GM12878 (cell line): ENCODE measurements around the gene TBC1D22B. TPM values are rescaled to one million over a fixed set of nuclear protein-coding genes. Genes with fewer than 3 reads are reported as not detected.

Experiments used
- ATAC-seq: fragments of 200-7000 bp; cut with Tn5 transposase; 3 replicates; pipeline ENCODE4 v1.9.1; 2020; ENCODE audit warnings: mild to moderate bottlenecking, moderate library complexity
- BruUV-seq: library from RNA; stranded (reverse); fragments of 400-500 nt; replicated peaks from 2 replicates; lab custom pipeline; 2021; lab: Mats Ljungman, UMichigan
- CTCF ChIA-PET: fragments of 300-600 bp; sonication (Branson Sonifier 250); formaldehyde crosslinking; extraction: SDS; loops from one replicate; lab custom pipeline; 2021; ENCODE audit warnings: inconsistent platforms; lab: Yijun Ruan, JAX
- POLR2A ChIA-PET: fragments of 350-600 bp; formaldehyde crosslinking; extraction: SDS; loops from one replicate; lab custom pipeline; 2021; ENCODE audit warnings: inconsistent platforms; lab: Charles Lee
- RAD21 ChIA-PET: fragments of 300-600 bp; sonication (Branson Sonifier 250); formaldehyde crosslinking; loops from one replicate; lab custom pipeline; 2023; ENCODE audit warnings: antibody characterized with exemption; ENCODE audit not compliant: unreplicated experiment; lab: Charles Lee
- SMC1A ChIA-PET: fragments of 300-600 bp; sonication (Branson Sonifier 250); formaldehyde crosslinking; loops from one replicate; lab custom pipeline; 2023; ENCODE audit not compliant: unreplicated experiment, uncharacterized antibody; lab: Charles Lee
- DNase-seq: peaks from one replicate; pipeline ENCODE4 v3.0.0-alpha.2; 2011; ENCODE audit warnings: low read depth, low spot score
- FAIRE-seq: peaks from 3 replicates; lab custom pipeline; 2011; peaks lifted over from hg19 to GRCh38; lab: Jason Lieb, UNC
- H2AFZ ChIP-seq: 2 replicates; pipeline ENCODE4 v1.6.0; 2011; ENCODE audit warnings: low read depth, low read length, control low read depth; ENCODE audit not compliant: control insufficient read depth
- H3K27ac ChIP-seq: 2 replicates; pipeline ENCODE4 v1.5.1; 2011; ENCODE audit warnings: control low read depth; ENCODE audit not compliant: control insufficient read depth, insufficient read depth
- H3K27me3 ChIP-seq, 2 experiments: replicated peaks in 1 of 2; 2 replicates each; pipeline versions ENCODE4 v1.6.0 to v1.6.1; 2011; ENCODE audit warnings: low read length in 1 of 2; ENCODE audit not compliant: control insufficient read depth in 2 of 2, insufficient read depth in 2 of 2
- H3K36me3 ChIP-seq, 2 experiments: 2 replicates each; pipeline ENCODE4 v1.5.1; 2011; ENCODE audit warnings: low read length in 1 of 2; ENCODE audit not compliant: control insufficient read depth in 2 of 2, insufficient read depth in 2 of 2
- H3K4me1 ChIP-seq: 2 replicates; pipeline ENCODE4 v1.6.1; 2011; ENCODE audit warnings: mild to moderate bottlenecking, low read length, moderate library complexity, mixed read lengths; ENCODE audit not compliant: control insufficient read depth, insufficient read depth
- H3K4me2 ChIP-seq: 2 replicates; pipeline ENCODE4 v1.6.0; 2011; ENCODE audit warnings: control low read depth; ENCODE audit not compliant: control insufficient read depth, insufficient read depth
- H3K4me3 ChIP-seq: fragments of 200-600 bp; sonication (generic); 2 replicates; pipeline ENCODE4 v1.5.1; 2016
- H3K79me2 ChIP-seq: 2 replicates; pipeline ENCODE4 v1.6.0; 2011; ENCODE audit warnings: low read length; ENCODE audit not compliant: control insufficient read depth, insufficient read depth
- H3K9ac ChIP-seq: 2 replicates; pipeline ENCODE4 v1.8.0; 2011; ENCODE audit warnings: low read length, control low read depth, mixed read lengths; ENCODE audit not compliant: control insufficient read depth, insufficient read depth
- H3K9me3 ChIP-seq: replicated peaks from 3 replicates; pipeline ENCODE4 v1.5.1; 2011; ENCODE audit warnings: mild to moderate bottlenecking, low read length; ENCODE audit not compliant: control insufficient read depth, insufficient read depth
- H4K20me1 ChIP-seq: 2 replicates; pipeline ENCODE4 v1.6.0; 2011; ENCODE audit not compliant: control insufficient read depth, insufficient read depth
- ATF2 ChIP-seq: IDR thresholded peaks from 2 replicates; pipeline ENCODE4 v1.6.1; 2012; ENCODE audit warnings: low read length, inconsistent platforms
- FOXK2 ChIP-seq: fragments of 450-650 bp; IDR thresholded peaks from 2 replicates; pipeline ENCODE4 v1.6.1; 2017; ENCODE audit warnings: mild to moderate bottlenecking, moderate library complexity
- IKZF1 ChIP-seq: fragments of 450-650 bp; conservative IDR thresholded peaks from 2 replicates; pipeline ENCODE4 v1.6.1; 2017; ENCODE audit warnings: antibody characterized with exemption, mild to moderate bottlenecking
- MLLT1 ChIP-seq: fragments of 450-650 bp; IDR thresholded peaks from 2 replicates; pipeline ENCODE4 v1.6.1; 2016; ENCODE audit warnings: mild to moderate bottlenecking
- NFXL1 ChIP-seq: fragments of 450-650 bp; IDR thresholded peaks from 2 replicates; pipeline ENCODE4 v1.6.1; 2017; ENCODE audit warnings: antibody characterized with exemption, mild to moderate bottlenecking, borderline replicate concordance
- NFYB ChIP-seq: IDR thresholded peaks from 2 replicates; pipeline ENCODE4 v1.6.1; 2011; ENCODE audit warnings: low read depth, mild to moderate bottlenecking, low read length, improper control_type of control experiment, moderate library complexity; ENCODE audit not compliant: insufficient read depth
- POLR2A ChIP-seq: IDR thresholded peaks from 2 replicates; pipeline ENCODE4 v1.6.1; 2011; ENCODE audit warnings: low read depth, mild to moderate bottlenecking, low read length
- RCOR1 ChIP-seq: conservative IDR thresholded peaks from 2 replicates; pipeline ENCODE4 v1.6.1; 2012; ENCODE audit warnings: low read depth, low read length, improper control_type of control experiment
- SMC3 ChIP-seq: IDR thresholded peaks from 2 replicates; pipeline ENCODE4 v1.6.1; 2011; ENCODE audit warnings: low read length, improper control_type of control experiment, borderline replicate concordance
- STAT1 ChIP-seq: fragments of 450-650 bp; conservative IDR thresholded peaks from 2 replicates; pipeline ENCODE4 v1.6.1; 2014; ENCODE audit warnings: antibody characterized with exemption, mild to moderate bottlenecking
- SUZ12 ChIP-seq: fragments of 200-600 bp; sonication (generic); IDR thresholded peaks from one replicate; pipeline ENCODE4 v1.6.1; 2018; ENCODE audit warnings: antibody characterized with exemption, mild to moderate bottlenecking; ENCODE audit not compliant: unreplicated experiment
- TAF1 ChIP-seq: IDR thresholded peaks from 2 replicates; pipeline ENCODE4 v1.6.1; 2011; ENCODE audit warnings: mild to moderate bottlenecking, low read depth, low read length, borderline replicate concordance
- WGBS: methylation state at CpG from one replicate; pipeline ENCODE4 v1.1.6; 2016; ENCODE audit warnings: low lambda C conversion rate; ENCODE audit not compliant: insufficient replicate concordance, insufficient coverage; ENCODE audit errors: missing lambda C conversion rate; 5-methylcytosine and 5-hydroxymethylcytosine counted together
- in situ Hi-C: fragments of 300-500 bp; cut with MboI; formaldehyde crosslinking; loops from 9 replicates; pipeline ENCODE4 v1.14.3; 2018; ENCODE audit warnings: mixed read lengths
- intact Hi-C: fragments of 100-400 bp; cut with micrococcal nuclease; formaldehyde crosslinking; loops from one replicate; pipeline ENCODE4 v1.14.2; 2022; ENCODE audit not compliant: unreplicated experiment
- polyA plus RNA-seq, 11 experiments: library from polyadenylated mRNA; depleted of rRNA in 4 of 11; unstranded in 6 of 11; stranded (reverse) in 5 of 11; fragments of >200 nt; fragmentation: Nextera tagmentation in 4 of 11; fragmentation: Illumina TruSeq in 1 of 11; extraction: Ambion mirVana in 4 of 11; extraction: Trizol in 1 of 11; gene quantifications; 1 replicate in 1 of 11; 2 replicates in 10 of 11; pipeline versions ENCODE4 v1.2.1 to v1.2.3, GENCODE V29; 2011 to 2016; ENCODE audit warnings: inconsistent platforms in 2 of 11, missing spikeins in 2 of 11, low read depth in 1 of 11
- total RNA-seq, 4 experiments: library from RNA; depleted of rRNA in 3 of 4; stranded (reverse); fragments of >200 nt in 3 of 4; fragmentation: Illumina TruSeq in 1 of 4; extraction: Trizol in 1 of 4; gene quantifications; 2 replicates each; pipeline versions ENCODE4 v1.2.1 to v1.2.3, GENCODE V29; 2013 to 2021

Gene TBC1D22B
- total and polyA plus RNA-seq, 10 of the 15 experiments (the other 5 are each of a cell fraction or from before 2014, with no cell fraction given): 3.4 to 18.7 (median 14.1) TPM

- ChIA-PET SMC1A (interaction anchor here (0.9 to 1.8 kb wide), 5 partner anchors 8 to 61 kb away, joined by 3 to 5 read pairs (median 4); no protein-coding TSS in a partner anchor), POLR2A (interaction anchor here (0.6 kb wide), 1 partner anchor 1781 kb away, joined by 4 read pairs; no protein-coding TSS in a partner anchor)
- intact Hi-C loops: no loop called here
- BruUV-seq: no TSS peak
- H3K27ac ChIP-seq: no peak overlapping the region
- H4K20me1 ChIP-seq: no peaks in the 10 kb centered on the region
- H2AFZ ChIP-seq: no peak overlapping the region
- ATAC-seq: no peak
- no peak overlapping the region for H3K4me2 ChIP-seq
- H3K9me3 ChIP-seq: no peaks in the 10 kb centered on the region
- TF ChIP-seq SUZ12 (no peak), SMC3 (no peak)
- TF ChIP-seq, all 136 proteins: peak for 0
- H3K79me2 ChIP-seq: no peaks in the 10 kb centered on the region
- ChIA-PET RAD21 (interaction anchor here (0.5 to 1.0 kb wide), 4 partner anchors 11 to 292 kb away, joined by 3 to 4 read pairs (median 3); no protein-coding TSS in a partner anchor), CTCF (interaction anchor here (0.8 to 8.6 kb wide), 5 partner anchors 10 to 100 kb away, joined by 3 to 61 read pairs (median 5); no protein-coding TSS in a partner anchor)
- peaks cover 5% of the 10 kb centered on the region for H3K4me1 ChIP-seq
- no peak overlapping the region for H3K9ac ChIP-seq
- no peak for FAIRE-seq
- WGBS: 67% methylated on average over 3 of the region's 3 CpGs
- peaks cover 2 to 9% of the 10 kb centered on the region in 2 experiments; a peak in 2 of 4 replicates for H3K36me3 ChIP-seq
- H3K27me3 ChIP-seq: no peaks in the 10 kb centered on the region
- no peak for DNase-seq
- no peak overlapping the region for H3K4me3 ChIP-seq
- in situ Hi-C loops: no loop called here
Measured at GRCh38 chr6:37309692-37310091, 52.1 kb downstream of the TBC1D22B start.

- BruUV-seq: no TSS peak
- H3K4me2 ChIP-seq: no peak overlapping the region
- in situ Hi-C loops: no loop called here
- H3K4me3 ChIP-seq: no peak overlapping the region
- H3K9ac ChIP-seq: no peak overlapping the region
- POLR2A ChIA-PET: no interaction called here
- peaks cover 10% of the 10 kb centered on the region for H3K4me1 ChIP-seq
- H2AFZ ChIP-seq: no peak overlapping the region
- H4K20me1 ChIP-seq: no peaks in the 10 kb centered on the region
- intact Hi-C loops: no loop called here
- RAD21 ChIA-PET: interaction anchor here (1.2 kb wide), 1 partner anchor 287 kb away, joined by 3 read pairs; no protein-coding TSS in a partner anchor
- DNase-seq: no peak
- H3K9me3 ChIP-seq: no peaks in the 10 kb centered on the region
- no peak overlapping the region for H3K27ac ChIP-seq
- CTCF ChIA-PET: interaction anchor here (0.7 to 8.6 kb wide), 4 partner anchors 9 to 809 kb away, joined by 3 to 61 read pairs (median 7); no protein-coding TSS in a partner anchor
- no peaks in the 10 kb centered on the region for H3K27me3 ChIP-seq
- H3K36me3 ChIP-seq: peaks cover 2 to 13% of the 10 kb centered on the region in 2 experiments; a peak in 3 of 4 replicates
- SMC1A ChIA-PET: interaction anchor here (0.6 to 1.8 kb wide), 3 partner anchors 10 to 13 kb away, joined by 3 to 4 read pairs (median 3); no protein-coding TSS in a partner anchor
- H3K79me2 ChIP-seq: no peaks in the 10 kb centered on the region
- 89% methylated on average over 3 of the region's 3 CpGs for WGBS
- no peak for FAIRE-seq
- no peak for ATAC-seq
- TF ChIP-seq POLR2A (no peak), NFYB (no peak), ATF2 (no peak), RCOR1 (no peak), STAT1 (no peak), NFXL1 (no peak), FOXK2 (no peak), TAF1 (no peak), IKZF1 (no peak), MLLT1 (no peak)
Measured at GRCh38 chr6:37310966-37311365, 53.4 kb downstream of the TBC1D22B start.
